GM23338 (cell line): ENCODE data around the gene ZFHX3. TPM values are rescaled to one million over a fixed set of nuclear protein-coding genes. Genes with fewer than 3 reads are reported as not detected.

Source experiments
- ATAC-seq: fragments of 200-7000 bp; cut with Tn5 transposase; 3 replicates; pipeline ENCODE4 v1.9.1; 2020
- DNase-seq: peaks from one replicate; pipeline ENCODE4 v3.0.0-alpha.2; 2015; ENCODE audit warnings: low spot score
- H2AFZ ChIP-seq: fragments of 200-600 bp; sonication (generic); 2 replicates; pipeline ENCODE4 v1.8.0; 2016; ENCODE audit warnings: antibody characterized with exemption, mild to moderate bottlenecking, moderate library complexity
- H3F3A ChIP-seq: fragments of 200-600 bp; sonication (generic); replicated peaks from 2 replicates; pipeline ENCODE4 v1.8.0; 2017; ENCODE audit warnings: antibody characterized with exemption, mixed run types, low read depth
- H3K27ac ChIP-seq: fragments of 200-600 bp; sonication (generic); 2 replicates; pipeline ENCODE4 v1.6.1; 2016; ENCODE audit warnings: low read depth
- H3K27me3 ChIP-seq: fragments of 200-600 bp; sonication (generic); 2 replicates; pipeline ENCODE4 v1.8.0; 2016; ENCODE audit warnings: mild to moderate bottlenecking, mixed run types, moderate library complexity; ENCODE audit not compliant: insufficient read depth
- H3K36me3 ChIP-seq: fragments of 200-600 bp; sonication (generic); 2 replicates; pipeline ENCODE4 v1.8.0; 2016; ENCODE audit warnings: mild to moderate bottlenecking; ENCODE audit not compliant: insufficient read depth
- H3K4me1 ChIP-seq: fragments of 200-600 bp; sonication (generic); 2 replicates; pipeline ENCODE4 v1.8.0; 2016; ENCODE audit warnings: mild to moderate bottlenecking, moderate library complexity; ENCODE audit not compliant: insufficient read depth
- H3K4me2 ChIP-seq: fragments of 200-600 bp; sonication (generic); 2 replicates; pipeline ENCODE4 v1.7.1; 2017; ENCODE audit warnings: mixed run types
- H3K4me3 ChIP-seq: fragments of 200-600 bp; sonication (generic); 2 replicates; pipeline ENCODE4 v1.6.1; 2016; ENCODE audit warnings: mixed run types
- H3K79me2 ChIP-seq: fragments of 200-600 bp; sonication (generic); replicated peaks from 2 replicates; pipeline ENCODE4 v1.8.0; 2017; ENCODE audit warnings: mild to moderate bottlenecking; ENCODE audit not compliant: insufficient read depth
- H3K9me2 ChIP-seq: fragments of 200-600 bp; sonication (generic); 2 replicates; pipeline ENCODE4 v1.8.0; 2017; ENCODE audit not compliant: insufficient read depth
- H4K20me1 ChIP-seq: fragments of 200-600 bp; sonication (generic); replicated peaks from 2 replicates; pipeline ENCODE4 v1.8.0; 2017; ENCODE audit warnings: mild to moderate bottlenecking; ENCODE audit not compliant: insufficient read depth
- H3K27ac Mint-ChIP-seq: 2 replicates; pipeline ENCODE4 v1.8.0; 2020; ENCODE audit warnings: inconsistent platforms, mild to moderate bottlenecking, moderate library complexity, mixed read lengths
- H3K27me3 Mint-ChIP-seq: 3 replicates; pipeline ENCODE4 v1.8.0; 2022; ENCODE audit warnings: low read depth, mild to moderate bottlenecking, moderate library complexity, mixed read lengths, inconsistent platforms; ENCODE audit not compliant: insufficient read depth, poor library complexity
- H3K36me3 Mint-ChIP-seq: 3 replicates; pipeline ENCODE4 v1.8.0; 2021; ENCODE audit warnings: low read depth, mild to moderate bottlenecking, inconsistent platforms, moderate library complexity, mixed read lengths
- H3K4me1 Mint-ChIP-seq: 3 replicates; pipeline ENCODE4 v1.8.0; 2020; ENCODE audit warnings: mild to moderate bottlenecking, inconsistent platforms, mixed read lengths
- H3K4me3 Mint-ChIP-seq: 3 replicates; pipeline ENCODE4 v1.8.0; 2021; ENCODE audit warnings: moderate library complexity, mild to moderate bottlenecking, inconsistent platforms, mixed read lengths
- H3K9me3 Mint-ChIP-seq: 3 replicates; pipeline ENCODE4 v1.8.0; 2020; ENCODE audit warnings: moderate library complexity, mild to moderate bottlenecking, inconsistent platforms, mixed read lengths
- CREB1 ChIP-seq: fragments of 250-450 bp; sonication (Bioruptor Pico); IDR thresholded peaks from 2 replicates; pipeline ENCODE4 v1.5.0; 2020; ENCODE audit warnings: low read depth, mild to moderate bottlenecking, moderate library complexity
- EZH2 ChIP-seq: fragments of 200-600 bp; sonication (generic); IDR thresholded peaks from one replicate; pipeline ENCODE4 v1.8.0; 2017; ENCODE audit warnings: antibody characterized with exemption, mild to moderate bottlenecking, low read depth; ENCODE audit not compliant: unreplicated experiment
- EZH2phosphoT487 ChIP-seq: fragments of 200-600 bp; sonication (generic); IDR thresholded peaks from one replicate; pipeline ENCODE4 v1.8.1; 2018; ENCODE audit warnings: antibody characterized with exemption; ENCODE audit not compliant: unreplicated experiment
- JUNB ChIP-seq: IDR thresholded peaks from one replicate; pipeline ENCODE4 v1.6.1; 2016; ENCODE audit warnings: antibody characterized with exemption; ENCODE audit not compliant: unreplicated experiment
- NANOG ChIP-seq: IDR thresholded peaks from 2 replicates; pipeline ENCODE4 v1.6.1; 2016; ENCODE audit warnings: antibody characterized with exemption, borderline replicate concordance
- POLR2AphosphoS5 ChIP-seq: IDR thresholded peaks from 2 replicates; pipeline ENCODE4 v1.6.1; 2016; ENCODE audit warnings: antibody characterized with exemption, low read depth
- STAT1 ChIP-seq: IDR thresholded peaks from one replicate; pipeline ENCODE4 v1.6.1; 2016; ENCODE audit warnings: antibody characterized with exemption; ENCODE audit not compliant: unreplicated experiment
- ZNF114 ChIP-seq: fragments of 250-450 bp; sonication (Bioruptor Pico); IDR thresholded peaks from 2 replicates; pipeline ENCODE4 v1.5.0; 2020; ENCODE audit warnings: mild to moderate bottlenecking, moderate library complexity
- ZNF331 ChIP-seq: fragments of 250-450 bp; sonication (Bioruptor Pico); IDR thresholded peaks from 2 replicates; pipeline ENCODE4 v1.5.0; 2020; ENCODE audit warnings: low read depth, mild to moderate bottlenecking, moderate library complexity
- ZNF462 ChIP-seq: fragments of 250-450 bp; sonication (Bioruptor Pico); IDR thresholded peaks from 2 replicates; pipeline ENCODE4 v1.5.0; 2020; ENCODE audit warnings: mild to moderate bottlenecking, moderate library complexity
- polyA plus RNA-seq: library from polyadenylated mRNA; unstranded; fragments of >200 nt; fragmentation: Nextera tagmentation; extraction: Ambion mirVana; gene quantifications from 2 replicates; pipeline ENCODE4 v1.2.1, GENCODE V29; 2016
- total RNA-seq: library from RNA; depleted of rRNA; stranded (reverse); fragments of >200 nt; shearing (Covaris generic); gene quantifications from 2 replicates; pipeline ENCODE4 v1.2.3, GENCODE V29; 2014
- TF ChIP-seq, protein P1 (sequence below): IDR thresholded peaks from 2 replicates; pipeline ENCODE4 v1.6.1; 2016; ENCODE audit warnings: antibody characterized with exemption
- TF ChIP-seq, protein P2 (sequence below): IDR thresholded peaks from one replicate; pipeline ENCODE4 v1.6.1; 2018; ENCODE audit warnings: antibody characterized with exemption; ENCODE audit not compliant: unreplicated experiment
- TF ChIP-seq, protein P3 (sequence below), 2 experiments: fragments of 200-600 bp in 1 of 2; sonication (generic) in 1 of 2; conservative IDR thresholded peaks; 2 replicates each; pipeline versions ENCODE4 v1.5.1 to v1.6.1; 2016 to 2017; ENCODE audit warnings: antibody characterized with exemption in 2 of 2, low read depth in 2 of 2, mild to moderate bottlenecking in 2 of 2, moderate library complexity in 1 of 2

The ZFHX3 gene
- total and polyA plus RNA-seq, 2 experiments from 2014 or later: 1.0 to 1.5 TPM

DNA sequence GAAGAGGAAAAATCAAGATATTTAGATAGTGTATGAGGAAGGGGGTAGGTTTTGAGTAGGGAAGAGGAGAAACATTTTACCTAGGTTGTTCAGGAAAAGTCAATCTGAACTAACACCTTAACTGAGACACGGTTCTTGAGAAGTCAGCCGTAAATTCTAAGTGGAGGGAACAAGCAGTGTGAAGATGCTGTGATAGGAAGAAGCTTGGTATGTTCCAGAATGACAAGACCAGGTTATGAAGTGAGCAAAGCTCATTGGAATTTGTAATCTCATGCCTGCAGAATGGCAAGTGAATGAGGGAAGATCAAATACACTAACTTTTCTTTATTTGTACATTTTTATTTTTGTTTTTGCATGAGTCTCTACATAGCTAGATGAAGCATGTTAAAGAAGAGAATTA is 307.6 kb downstream of the ZFHX3 start:
- H3K9me3 Mint-ChIP-seq: no peaks in the 10 kb centered on the region
- H3K27ac Mint-ChIP-seq: no peak overlapping the region

More for the DNA sequence above, 307.6 kb downstream of the ZFHX3 start:
- Histone ChIP-seq H4K20me1 (no peaks in the 10 kb centered on the region), H3K27me3 (no peaks in the 10 kb centered on the region), H3K4me1 (peaks cover 9% of the 10 kb centered on the region; the same call in 1 of the 2 replicates), H3K9me2 (peaks cover 5% of the 10 kb centered on the region; the same call in 1 of the 2 replicates), H3K4me2 (no peak overlapping the region), H2AFZ (no peak overlapping the region), H3K27ac (no peak overlapping the region), H3K36me3 (no peaks in the 10 kb centered on the region), H3K4me3 (no peak overlapping the region), H3K79me2 (no peaks in the 10 kb centered on the region), H3F3A (no peaks in the 10 kb centered on the region)
- H3K27me3 Mint-ChIP-seq: no peaks in the 10 kb centered on the region
- no peaks in the 10 kb centered on the region for H3K36me3 Mint-ChIP-seq
- ATAC-seq (no peak), DNase-seq (no peak)
- H3K4me3 Mint-ChIP-seq: no peak overlapping the region
- TF ChIP-seq CREB1 (CRISPR knock-in tag): no peak
- TF ChIP-seq, protein P1, sequence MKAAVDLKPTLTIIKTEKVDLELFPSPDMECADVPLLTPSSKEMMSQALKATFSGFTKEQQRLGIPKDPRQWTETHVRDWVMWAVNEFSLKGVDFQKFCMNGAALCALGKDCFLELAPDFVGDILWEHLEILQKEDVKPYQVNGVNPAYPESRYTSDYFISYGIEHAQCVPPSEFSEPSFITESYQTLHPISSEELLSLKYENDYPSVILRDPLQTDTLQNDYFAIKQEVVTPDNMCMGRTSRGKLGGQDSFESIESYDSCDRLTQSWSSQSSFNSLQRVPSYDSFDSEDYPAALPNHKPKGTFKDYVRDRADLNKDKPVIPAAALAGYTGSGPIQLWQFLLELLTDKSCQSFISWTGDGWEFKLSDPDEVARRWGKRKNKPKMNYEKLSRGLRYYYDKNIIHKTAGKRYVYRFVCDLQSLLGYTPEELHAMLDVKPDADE: no peak
- TF ChIP-seq POLR2AphosphoS5: no peak
- no peak for TF ChIP-seq ZNF114 (CRISPR knock-in tag)
- TF ChIP-seq, protein P2, sequence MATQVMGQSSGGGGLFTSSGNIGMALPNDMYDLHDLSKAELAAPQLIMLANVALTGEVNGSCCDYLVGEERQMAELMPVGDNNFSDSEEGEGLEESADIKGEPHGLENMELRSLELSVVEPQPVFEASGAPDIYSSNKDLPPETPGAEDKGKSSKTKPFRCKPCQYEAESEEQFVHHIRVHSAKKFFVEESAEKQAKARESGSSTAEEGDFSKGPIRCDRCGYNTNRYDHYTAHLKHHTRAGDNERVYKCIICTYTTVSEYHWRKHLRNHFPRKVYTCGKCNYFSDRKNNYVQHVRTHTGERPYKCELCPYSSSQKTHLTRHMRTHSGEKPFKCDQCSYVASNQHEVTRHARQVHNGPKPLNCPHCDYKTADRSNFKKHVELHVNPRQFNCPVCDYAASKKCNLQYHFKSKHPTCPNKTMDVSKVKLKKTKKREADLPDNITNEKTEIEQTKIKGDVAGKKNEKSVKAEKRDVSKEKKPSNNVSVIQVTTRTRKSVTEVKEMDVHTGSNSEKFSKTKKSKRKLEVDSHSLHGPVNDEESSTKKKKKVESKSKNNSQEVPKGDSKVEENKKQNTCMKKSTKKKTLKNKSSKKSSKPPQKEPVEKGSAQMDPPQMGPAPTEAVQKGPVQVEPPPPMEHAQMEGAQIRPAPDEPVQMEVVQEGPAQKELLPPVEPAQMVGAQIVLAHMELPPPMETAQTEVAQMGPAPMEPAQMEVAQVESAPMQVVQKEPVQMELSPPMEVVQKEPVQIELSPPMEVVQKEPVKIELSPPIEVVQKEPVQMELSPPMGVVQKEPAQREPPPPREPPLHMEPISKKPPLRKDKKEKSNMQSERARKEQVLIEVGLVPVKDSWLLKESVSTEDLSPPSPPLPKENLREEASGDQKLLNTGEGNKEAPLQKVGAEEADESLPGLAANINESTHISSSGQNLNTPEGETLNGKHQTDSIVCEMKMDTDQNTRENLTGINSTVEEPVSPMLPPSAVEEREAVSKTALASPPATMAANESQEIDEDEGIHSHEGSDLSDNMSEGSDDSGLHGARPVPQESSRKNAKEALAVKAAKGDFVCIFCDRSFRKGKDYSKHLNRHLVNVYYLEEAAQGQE: no peak
- TF ChIP-seq STAT1: no peak
- no peak for TF ChIP-seq EZH2
- no peak for TF ChIP-seq NANOG
- no peak for TF ChIP-seq ZNF462
- no peak for TF ChIP-seq JUNB
- TF ChIP-seq, protein P3, sequence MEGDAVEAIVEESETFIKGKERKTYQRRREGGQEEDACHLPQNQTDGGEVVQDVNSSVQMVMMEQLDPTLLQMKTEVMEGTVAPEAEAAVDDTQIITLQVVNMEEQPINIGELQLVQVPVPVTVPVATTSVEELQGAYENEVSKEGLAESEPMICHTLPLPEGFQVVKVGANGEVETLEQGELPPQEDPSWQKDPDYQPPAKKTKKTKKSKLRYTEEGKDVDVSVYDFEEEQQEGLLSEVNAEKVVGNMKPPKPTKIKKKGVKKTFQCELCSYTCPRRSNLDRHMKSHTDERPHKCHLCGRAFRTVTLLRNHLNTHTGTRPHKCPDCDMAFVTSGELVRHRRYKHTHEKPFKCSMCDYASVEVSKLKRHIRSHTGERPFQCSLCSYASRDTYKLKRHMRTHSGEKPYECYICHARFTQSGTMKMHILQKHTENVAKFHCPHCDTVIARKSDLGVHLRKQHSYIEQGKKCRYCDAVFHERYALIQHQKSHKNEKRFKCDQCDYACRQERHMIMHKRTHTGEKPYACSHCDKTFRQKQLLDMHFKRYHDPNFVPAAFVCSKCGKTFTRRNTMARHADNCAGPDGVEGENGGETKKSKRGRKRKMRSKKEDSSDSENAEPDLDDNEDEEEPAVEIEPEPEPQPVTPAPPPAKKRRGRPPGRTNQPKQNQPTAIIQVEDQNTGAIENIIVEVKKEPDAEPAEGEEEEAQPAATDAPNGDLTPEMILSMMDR (conservative IDR thresholded peaks at IDR 0.05; ENCODE audit: low read depth in 2 of 2): no peak
- no peak for TF ChIP-seq ZNF331
- TF ChIP-seq EZH2phosphoT487: no peak
- H3K4me1 Mint-ChIP-seq: peaks cover 2% of the 10 kb centered on the region; the same call in 2 of the 3 replicates
